ENCODE results near the gene TRPM2. TPM values are rescaled to one million over a fixed set of nuclear protein-coding genes. Genes with fewer than 3 reads are reported as not detected.
"Not testable (repeated sequence)": the region's sequence is repeated elsewhere in the genome, so short reads cannot be mapped to it uniquely, and the experiment has no call there.

Gene TRPM2
- polyA plus RNA-seq, 2 donors = 1.2 to 1.7 TPM

DNA sequence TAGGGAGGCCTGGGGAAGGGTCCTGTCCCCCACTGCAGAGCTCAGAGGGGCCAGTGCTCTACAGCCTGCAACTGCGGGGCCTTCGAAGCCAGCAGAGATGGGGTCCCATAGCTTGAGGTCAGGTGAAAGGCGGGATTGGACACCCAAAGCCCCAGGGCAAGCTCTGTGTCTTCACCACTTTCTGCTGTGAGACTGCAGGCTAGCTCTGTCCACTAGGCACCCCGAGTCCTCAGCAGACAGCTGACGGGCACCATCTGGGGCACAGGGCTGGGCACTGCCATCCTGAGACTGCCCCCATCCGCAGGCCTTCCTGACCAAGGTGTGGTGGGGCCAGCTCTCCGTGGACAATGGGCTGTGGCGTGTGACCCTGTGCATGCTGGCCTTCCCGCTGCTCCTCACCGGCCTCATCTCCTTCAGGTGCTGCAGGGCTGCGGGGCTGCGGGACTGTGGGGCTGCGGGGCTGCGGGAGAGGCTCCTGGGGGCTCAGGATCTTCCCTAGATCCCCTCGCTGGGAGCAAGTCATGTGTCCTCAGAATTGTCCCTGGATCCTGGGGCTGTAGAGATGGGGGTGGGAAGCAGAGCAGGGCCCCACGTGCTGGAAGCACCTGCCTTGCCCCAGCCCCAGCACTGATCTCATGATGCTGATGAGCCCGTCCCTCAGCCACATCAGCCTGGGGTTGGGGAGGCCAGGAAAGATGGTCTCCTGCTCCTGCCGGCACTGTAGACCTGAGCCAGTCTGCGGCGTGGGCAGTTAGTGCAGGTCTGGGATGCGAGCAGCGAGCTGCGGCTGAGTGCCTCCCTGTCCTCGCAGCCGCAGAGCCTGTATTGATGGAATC, 46.8 kb downstream of the TRPM2 start:
- 88% methylated on average over 25 of the region's 25 CpGs for WGBS, 2 donors
- Histone ChIP-seq H3K9me3 (ENCODE audit: control insufficient read depth in 2 of 2, insufficient read depth in 1 of 2, low read depth in 1 of 2, low read length in 1 of 2) (no peaks in the 10 kb centered on the region), H3K4me3 (ENCODE audit: low read depth in 1 of 2, low read length in 2 of 2) (no peak overlapping the region), H3K36me3 (ENCODE audit: control insufficient read depth in 2 of 2, insufficient read depth in 2 of 2, low read length in 1 of 2) (peaks cover 0 to 2% of the 10 kb centered on the region in 2 donors), H3K27me3 (ENCODE audit: control insufficient read depth in 1 of 2, insufficient read depth in 2 of 2, low read length in 2 of 2) (no peaks in the 10 kb centered on the region), H3K4me1 (ENCODE audit: control insufficient read depth in 2 of 2, insufficient read depth in 2 of 2, low read length in 1 of 2) (no peaks in the 10 kb centered on the region), H3K27ac (ENCODE audit: low read depth in 2 of 2, low read length in 1 of 2) (no peak overlapping the region)

DNA sequence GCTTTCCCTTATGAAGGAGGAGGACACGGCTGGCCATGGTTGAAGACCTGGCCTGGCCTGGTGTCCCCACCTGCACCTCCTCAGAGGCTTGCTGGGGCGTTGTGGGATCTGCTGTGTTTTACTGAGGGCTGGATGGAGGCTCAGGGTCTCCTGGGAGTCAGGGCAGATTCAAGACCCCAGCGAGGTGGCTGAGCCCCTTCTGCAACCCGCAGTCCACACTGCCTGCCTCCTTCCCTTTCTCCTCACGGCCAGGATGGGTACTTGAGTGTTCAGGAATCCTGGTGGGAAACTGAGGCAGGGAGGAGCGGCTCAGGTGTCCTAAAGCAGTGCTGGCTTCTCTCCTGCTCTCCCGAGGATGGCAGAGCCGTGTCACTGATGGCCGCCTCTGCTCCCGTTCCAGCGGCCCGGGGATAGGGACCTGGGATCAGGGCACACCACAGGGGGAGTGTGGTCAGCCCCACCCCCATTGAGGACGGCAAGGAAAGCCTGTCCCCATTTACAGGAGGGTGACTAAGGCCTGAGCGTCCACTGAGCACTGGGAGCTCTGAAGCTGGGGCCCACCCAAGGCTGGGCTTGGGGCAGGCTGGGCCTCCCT, 47.5 kb downstream of the TRPM2 start:
- WGBS, 2 donors = 66 to 71% methylated on average over 14 of the region's 14 CpGs

GRCh38 chr21:44401386-44402160, 48.2 kb downstream of the TRPM2 start:
- Histone ChIP-seq H3K27ac (ENCODE audit: low read depth in 2 of 2, low read length in 1 of 2) (no peak overlapping the region), H3K4me1 (ENCODE audit: control insufficient read depth in 2 of 2, insufficient read depth in 2 of 2, low read length in 1 of 2) (no peaks in the 10 kb centered on the region), H3K27me3 (ENCODE audit: control insufficient read depth in 1 of 2, insufficient read depth in 2 of 2, low read length in 2 of 2) (no peaks in the 10 kb centered on the region), H3K9me3 (ENCODE audit: control insufficient read depth in 2 of 2, insufficient read depth in 1 of 2, low read depth in 1 of 2, low read length in 1 of 2) (no peaks in the 10 kb centered on the region), H3K36me3 (ENCODE audit: control insufficient read depth in 2 of 2, insufficient read depth in 2 of 2, low read length in 1 of 2) (peaks cover 0 to 2% of the 10 kb centered on the region in 2 donors), H3K4me3 (ENCODE audit: low read depth in 1 of 2, low read length in 2 of 2) (no peak overlapping the region)
- WGBS, 2 donors = 80 to 87% methylated on average over 30 to 32 of the region's 32 CpGs

More for the DNA sequence above, 47.5 kb downstream of the TRPM2 start:
- Histone ChIP-seq H3K4me3 (ENCODE audit: low read depth in 1 of 2, low read length in 2 of 2) (no peak overlapping the region), H3K27ac (ENCODE audit: low read depth in 2 of 2, low read length in 1 of 2) (no peak overlapping the region), H3K4me1 (ENCODE audit: control insufficient read depth in 2 of 2, insufficient read depth in 2 of 2, low read length in 1 of 2) (no peaks in the 10 kb centered on the region), H3K27me3 (ENCODE audit: control insufficient read depth in 1 of 2, insufficient read depth in 2 of 2, low read length in 2 of 2) (no peaks in the 10 kb centered on the region), H3K9me3 (ENCODE audit: control insufficient read depth in 2 of 2, insufficient read depth in 1 of 2, low read depth in 1 of 2, low read length in 1 of 2) (no peaks in the 10 kb centered on the region), H3K36me3 (ENCODE audit: control insufficient read depth in 2 of 2, insufficient read depth in 2 of 2, low read length in 1 of 2) (peaks cover 0 to 2% of the 10 kb centered on the region in 2 donors)

DNA sequence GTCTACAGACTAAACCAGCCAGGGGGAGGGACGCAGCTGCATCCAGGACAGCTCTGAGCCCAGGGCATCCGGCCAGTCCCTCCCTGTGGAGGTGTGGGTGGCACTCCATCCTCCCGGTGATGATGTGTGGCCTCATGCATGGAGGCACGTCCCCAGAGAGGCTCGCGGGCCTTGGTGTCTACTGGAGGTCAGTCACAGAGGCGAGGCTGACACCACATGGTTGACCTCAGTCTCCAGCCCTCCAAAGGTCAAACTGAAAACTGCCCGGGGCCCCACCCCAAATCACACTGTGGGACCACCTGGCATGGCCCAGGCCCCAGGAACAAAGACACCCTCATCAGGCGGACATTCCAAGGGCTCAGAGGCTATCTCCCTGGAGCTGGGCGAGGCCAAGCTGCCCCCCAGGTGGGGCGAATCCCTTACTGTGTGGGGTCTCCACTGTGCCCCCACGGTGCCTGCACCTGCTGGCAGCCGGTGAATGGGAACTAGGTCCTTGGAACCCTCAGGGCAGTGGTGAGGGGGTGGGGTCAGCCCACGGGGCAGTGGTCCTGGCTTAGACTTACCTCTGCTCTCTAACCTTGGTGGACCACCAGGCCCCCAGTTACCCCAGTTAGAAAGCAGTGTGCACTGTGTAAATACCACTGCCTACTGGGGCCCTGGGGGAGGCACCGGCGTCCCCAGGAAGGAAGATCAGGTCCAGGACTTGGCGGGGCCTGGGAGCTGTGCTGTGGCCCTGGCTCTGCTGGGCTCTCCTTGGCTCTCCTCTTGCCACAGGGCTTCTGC, 49.1 kb downstream of the TRPM2 start:
- WGBS, 2 donors = 83 to 84% methylated on average over 17 of the region's 17 CpGs

DNA sequence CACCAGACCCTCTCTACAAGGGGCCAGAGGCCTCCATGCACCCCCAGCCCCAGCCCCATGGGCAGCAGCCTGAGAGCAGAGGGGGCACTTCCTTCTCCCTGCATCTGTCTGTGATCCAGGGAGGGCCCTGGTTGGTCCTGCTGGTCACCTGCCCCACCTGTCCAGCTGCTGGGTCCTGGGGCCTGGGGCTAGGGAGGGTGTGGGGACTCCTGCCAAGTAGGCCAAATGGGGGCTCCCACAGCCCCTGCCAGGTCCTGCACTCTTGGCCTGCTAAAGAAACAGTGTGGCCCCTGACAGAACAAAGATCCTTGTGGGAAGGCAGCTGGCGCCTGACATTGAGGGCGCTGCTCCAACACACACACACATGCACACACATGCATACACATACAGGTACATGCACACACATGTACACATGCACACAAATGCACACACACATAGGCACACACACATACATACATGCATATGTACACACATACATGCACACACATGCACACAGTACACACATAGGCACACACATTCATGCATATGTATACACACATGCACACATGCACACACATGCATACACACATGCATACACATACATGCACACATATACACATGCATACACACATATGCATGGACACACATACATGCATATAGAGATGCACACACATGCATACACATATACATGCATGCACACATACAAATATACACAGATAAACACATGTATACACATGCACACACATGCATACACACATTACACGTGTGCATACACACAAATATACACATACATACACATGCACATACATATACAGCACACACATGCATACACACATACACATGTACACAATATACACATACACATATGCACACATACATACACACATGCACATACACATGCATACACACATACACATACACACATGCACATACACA, 49.9 kb downstream of the TRPM2 start:
- WGBS, 2 donors = 90 to 95% methylated on average over 3 of the region's 3 CpGs
- Histone ChIP-seq H3K9me3 (ENCODE audit: control insufficient read depth in 2 of 2, insufficient read depth in 1 of 2, low read depth in 1 of 2, low read length in 1 of 2) (no peaks in the 10 kb centered on the region), H3K36me3 (ENCODE audit: control insufficient read depth in 2 of 2, insufficient read depth in 2 of 2, low read length in 1 of 2) (peaks cover 0 to 2% of the 10 kb centered on the region in 2 donors), H3K27me3 (ENCODE audit: control insufficient read depth in 1 of 2, insufficient read depth in 2 of 2, low read length in 2 of 2) (no peaks in the 10 kb centered on the region), H3K4me1 (ENCODE audit: control insufficient read depth in 2 of 2, insufficient read depth in 2 of 2, low read length in 1 of 2) (no peaks in the 10 kb centered on the region), H3K4me3 (ENCODE audit: low read depth in 1 of 2, low read length in 2 of 2) (no peak overlapping the region), H3K27ac (ENCODE audit: low read depth in 2 of 2, low read length in 1 of 2) (no peak overlapping the region)

More for the DNA sequence above, 49.1 kb downstream of the TRPM2 start:
- no peaks in the 10 kb centered on the region for H3K4me1 ChIP-seq (ENCODE audit: control insufficient read depth in 2 of 2, insufficient read depth in 2 of 2, low read length in 1 of 2)
- H3K36me3 ChIP-seq (ENCODE audit: control insufficient read depth in 2 of 2, insufficient read depth in 2 of 2, low read length in 1 of 2) = peaks cover 0 to 2% of the 10 kb centered on the region in 2 donors
- H3K27me3 ChIP-seq (ENCODE audit: control insufficient read depth in 1 of 2, insufficient read depth in 2 of 2, low read length in 2 of 2) = no peaks in the 10 kb centered on the region
- H3K9me3 ChIP-seq (ENCODE audit: control insufficient read depth in 2 of 2, insufficient read depth in 1 of 2, low read depth in 1 of 2, low read length in 1 of 2) = no peaks in the 10 kb centered on the region
- no peak overlapping the region for H3K4me3 ChIP-seq (ENCODE audit: low read depth in 1 of 2, low read length in 2 of 2)
- H3K27ac ChIP-seq (ENCODE audit: low read depth in 2 of 2, low read length in 1 of 2) = no peak overlapping the region

DNA sequence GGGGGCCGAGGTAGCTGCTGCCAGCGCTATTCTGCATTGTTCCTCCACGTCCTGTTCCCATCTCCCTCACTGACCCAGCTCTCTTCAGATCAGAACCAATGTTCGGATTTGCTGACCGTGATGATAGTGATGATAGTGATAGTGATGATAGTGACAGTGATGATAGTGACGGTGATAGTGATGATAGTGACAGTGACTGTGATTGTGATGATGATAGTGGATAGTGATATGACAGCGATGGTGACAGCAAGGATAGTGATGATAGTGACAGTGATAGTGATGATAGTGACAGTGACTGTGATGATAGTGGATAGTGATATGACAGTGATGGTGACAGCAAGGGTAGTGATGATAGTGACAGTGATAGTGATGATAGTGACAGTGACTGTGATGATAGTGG, 51.1 kb downstream of the TRPM2 start:
- H3K4me1 ChIP-seq (ENCODE audit: control insufficient read depth in 2 of 2, insufficient read depth in 2 of 2, low read length in 1 of 2); H3K4me3 ChIP-seq (ENCODE audit: low read depth in 1 of 2, low read length in 2 of 2); H3K36me3 ChIP-seq (ENCODE audit: control insufficient read depth in 2 of 2, insufficient read depth in 2 of 2, low read length in 1 of 2); H3K9me3 ChIP-seq (ENCODE audit: control insufficient read depth in 2 of 2, insufficient read depth in 1 of 2, low read depth in 1 of 2, low read length in 1 of 2); H3K27me3 ChIP-seq (ENCODE audit: control insufficient read depth in 1 of 2, insufficient read depth in 2 of 2, low read length in 2 of 2); H3K27ac ChIP-seq (ENCODE audit: low read depth in 2 of 2, low read length in 1 of 2): not testable (repeated sequence)
- WGBS, 2 donors = 84 to 88% methylated on average over 7 of the region's 7 CpGs

DNA sequence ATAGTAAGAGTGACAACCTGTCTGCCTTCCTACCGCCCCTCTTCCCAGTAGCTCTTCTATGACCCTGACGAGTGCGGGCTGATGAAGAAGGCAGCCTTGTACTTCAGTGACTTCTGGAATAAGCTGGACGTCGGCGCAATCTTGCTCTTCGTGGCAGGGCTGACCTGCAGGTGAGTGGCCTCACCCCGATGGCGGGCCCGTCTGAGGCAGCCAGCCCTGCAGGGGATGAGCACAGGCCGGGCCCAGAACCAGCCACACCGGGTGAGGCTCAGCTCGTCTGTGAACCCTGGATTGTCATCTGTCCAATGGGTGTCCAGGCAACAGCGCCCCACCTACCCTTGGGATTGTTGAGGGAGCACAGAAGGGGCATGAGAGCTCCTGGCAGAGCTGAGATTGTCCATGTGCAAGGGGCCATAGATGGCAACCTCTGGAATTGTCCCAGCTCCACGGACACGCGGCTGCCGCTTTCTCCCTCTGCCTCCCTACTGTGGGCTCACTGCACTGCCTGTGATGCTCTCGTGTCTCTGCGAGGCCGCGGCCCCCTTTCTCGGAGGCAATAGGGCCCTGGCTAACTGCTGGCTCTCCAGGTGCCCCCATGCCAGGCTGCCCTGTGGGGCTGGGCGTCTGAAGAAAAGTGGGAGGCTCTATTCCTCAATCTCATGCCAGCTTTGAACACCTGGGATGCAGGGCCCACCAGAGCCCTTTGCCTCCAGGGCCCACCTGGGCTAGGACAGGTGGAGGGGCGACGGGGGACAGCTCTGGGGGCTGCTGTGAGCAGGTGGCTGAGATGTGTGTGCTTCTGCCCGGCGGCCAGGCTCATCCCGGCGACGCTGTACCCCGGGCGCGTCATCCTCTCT, 51.9 kb downstream of the TRPM2 start:
- Histone ChIP-seq H3K27me3 (ENCODE audit: control insufficient read depth in 1 of 2, insufficient read depth in 2 of 2, low read length in 2 of 2) (no peaks in the 10 kb centered on the region), H3K4me1 (ENCODE audit: control insufficient read depth in 2 of 2, insufficient read depth in 2 of 2, low read length in 1 of 2) (no peaks in the 10 kb centered on the region), H3K4me3 (ENCODE audit: low read depth in 1 of 2, low read length in 2 of 2) (no peak overlapping the region), H3K9me3 (ENCODE audit: control insufficient read depth in 2 of 2, insufficient read depth in 1 of 2, low read depth in 1 of 2, low read length in 1 of 2) (peaks cover 0 to 3% of the 10 kb centered on the region in 2 donors), H3K27ac (ENCODE audit: low read depth in 2 of 2, low read length in 1 of 2) (no peak overlapping the region), H3K36me3 (ENCODE audit: control insufficient read depth in 2 of 2, insufficient read depth in 2 of 2, low read length in 1 of 2) (peaks cover 0 to 2% of the 10 kb centered on the region in 2 donors)
- WGBS, 2 donors = 85% methylated on average over 34 of the region's 34 CpGs

All from esophagus (tissue), 2 donors.